Neural cell (in vitro differentiated cells): Measurements from ENCODE around the gene KSR2. TPM values are rescaled to one million over a fixed set of nuclear protein-coding genes. Genes with fewer than 3 reads are reported as not detected.

Experiments used
- H2AFZ ChIP-seq: fragments of 200-600, 300-800 bp; sonication (generic), shearing (Covaris generic); 2 replicates; pipeline ENCODE4 v1.6.0; 2014; ENCODE audit warnings: low read depth, mild to moderate bottlenecking, antibody characterized with exemption, low read length, moderate library complexity
- H3F3A ChIP-seq: fragments of 200-600 bp; shearing (Covaris generic); 2 replicates; pipeline ENCODE4 v1.6.1; 2016; ENCODE audit warnings: mild to moderate bottlenecking, moderate library complexity, mixed read lengths, antibody characterized with exemption, low read length; ENCODE audit not compliant: insufficient read depth, poor library complexity, severe bottlenecking
- H3K27ac ChIP-seq: fragments of 200-600, 300-800 bp; sonication (generic), shearing (Covaris generic); 2 replicates; pipeline ENCODE4 v1.5.1; 2014; ENCODE audit warnings: mild to moderate bottlenecking, low read length, moderate library complexity
- H3K27me3 ChIP-seq: fragments of 300-800, 200-600 bp; sonication (generic), shearing (Covaris generic); 2 replicates; pipeline ENCODE4 v1.6.0; 2014; ENCODE audit warnings: mild to moderate bottlenecking, low read depth, low read length, moderate library complexity; ENCODE audit not compliant: insufficient read depth
- H3K36me3 ChIP-seq: fragments of 300-800, 200-600 bp; sonication (generic), shearing (Covaris generic); 2 replicates; pipeline ENCODE4 v1.5.1; 2014; ENCODE audit warnings: mild to moderate bottlenecking, antibody characterized with exemption, low read length, moderate library complexity; ENCODE audit not compliant: insufficient read depth
- H3K4me2 ChIP-seq: fragments of 300-800, 200-600 bp; sonication (generic), shearing (Covaris generic); 2 replicates; pipeline ENCODE4 v1.6.0; 2014; ENCODE audit warnings: mild to moderate bottlenecking, low read length
- H3K4me3 ChIP-seq: fragments of 300-800, 200-600 bp; sonication (generic), shearing (Covaris generic); 2 replicates; pipeline ENCODE4 v1.5.1; 2014; ENCODE audit warnings: mild to moderate bottlenecking, low read length, moderate library complexity
- H3K79me2 ChIP-seq: fragments of 200-600 bp; shearing (Covaris generic); replicated peaks from 2 replicates; pipeline ENCODE4 v1.6.0; 2014; ENCODE audit warnings: mild to moderate bottlenecking, low read length, moderate library complexity; ENCODE audit not compliant: insufficient read depth
- H3K9ac ChIP-seq: fragments of 300-800, 200-600 bp; sonication (generic), shearing (Covaris generic); 2 replicates; pipeline ENCODE4 v1.6.1; 2016; ENCODE audit warnings: mild to moderate bottlenecking, low read length, mixed read lengths
- H3K9me2 ChIP-seq: fragments of 200-600 bp; shearing (Covaris generic); 2 replicates; pipeline ENCODE4 v1.6.1; 2016; ENCODE audit warnings: mild to moderate bottlenecking, low read length, mixed read lengths; ENCODE audit not compliant: insufficient read depth
- H3K9me3 ChIP-seq: fragments of 200-600, 300-800 bp; sonication (generic), shearing (Covaris generic); 2 replicates; pipeline ENCODE4 v1.6.1; 2016; ENCODE audit warnings: mild to moderate bottlenecking, mixed run types, low read length, moderate library complexity, mixed read lengths
- H4K20me1 ChIP-seq: fragments of 200-600 bp; shearing (Covaris generic); 2 replicates; pipeline ENCODE4 v1.6.1; 2016; ENCODE audit warnings: mild to moderate bottlenecking, mixed run types; ENCODE audit not compliant: insufficient read depth
- CTCF ChIP-seq: fragments of 450-650 bp; IDR thresholded peaks from 2 replicates; pipeline ENCODE4 v1.5.1; 2014; ENCODE audit warnings: antibody characterized with exemption, mild to moderate bottlenecking, moderate library complexity; ENCODE audit not compliant: poor library complexity, severe bottlenecking
- EP300 ChIP-seq: fragments of 450-650 bp; conservative IDR thresholded peaks from 2 replicates; pipeline ENCODE4 v1.6.1; 2014; ENCODE audit warnings: antibody characterized with exemption, mild to moderate bottlenecking, moderate library complexity; ENCODE audit not compliant: poor library complexity, severe bottlenecking
- EZH2 ChIP-seq: fragments of 200-600, 300-800 bp; shearing (Covaris generic), sonication (generic); IDR thresholded peaks from 2 replicates; pipeline ENCODE4 v1.6.1; 2014; ENCODE audit warnings: antibody characterized with exemption, low read length, borderline replicate concordance, mild to moderate bottlenecking; ENCODE audit not compliant: insufficient read depth, poor library complexity, severe bottlenecking
- MXI1 ChIP-seq: fragments of 450-650 bp; conservative IDR thresholded peaks from 2 replicates; pipeline ENCODE4 v1.6.1; 2014; ENCODE audit warnings: antibody characterized with exemption, mild to moderate bottlenecking; ENCODE audit not compliant: poor library complexity, severe bottlenecking
- POLR2AphosphoS5 ChIP-seq: IDR thresholded peaks from 2 replicates; pipeline ENCODE4 v1.6.1; 2012
- RAD21 ChIP-seq: fragments of 450-650 bp; conservative IDR thresholded peaks from 2 replicates; pipeline ENCODE4 v1.6.1; 2014; ENCODE audit warnings: antibody characterized with exemption, mild to moderate bottlenecking, moderate library complexity
- REST ChIP-seq: IDR thresholded peaks from 2 replicates; pipeline ENCODE4 v1.6.1; 2012; ENCODE audit warnings: borderline replicate concordance
- SMC3 ChIP-seq: fragments of 450-650 bp; conservative IDR thresholded peaks from 2 replicates; pipeline ENCODE4 v1.6.1; 2014; ENCODE audit warnings: antibody characterized with exemption, mild to moderate bottlenecking, moderate library complexity; ENCODE audit not compliant: poor library complexity
- TAF1 ChIP-seq: IDR thresholded peaks from 2 replicates; pipeline ENCODE4 v1.6.1; 2012; ENCODE audit warnings: low read depth
- polyA plus RNA-seq: library from polyadenylated mRNA; depleted of rRNA; stranded (reverse); fragments of >200 nt; gene quantifications from 2 replicates; pipeline ENCODE4 v1.2.3, GENCODE V29; 2014

KSR2 gene
- polyA plus RNA-seq, 1 donor from 2014 or later = 3.0 TPM

GRCh38 chr12:117774941-117775775 lies 193.6 kb downstream of the KSR2 start:
- H3K9me2 ChIP-seq = no peaks in the 10 kb centered on the region
- H3K79me2 ChIP-seq = no peaks in the 10 kb centered on the region
- no peaks in the 10 kb centered on the region for H3K27me3 ChIP-seq
- no peaks in the 10 kb centered on the region for H4K20me1 ChIP-seq
- no peaks in the 10 kb centered on the region for H3K9me3 ChIP-seq
- no peak overlapping the region for H3K27ac ChIP-seq
- H3K9ac ChIP-seq = no peak overlapping the region
- H3K4me2 ChIP-seq = no peak overlapping the region
- H3K36me3 ChIP-seq = no peaks in the 10 kb centered on the region
- no peak overlapping the region for H2AFZ ChIP-seq
- H3K4me3 ChIP-seq = no peak overlapping the region
- no peaks in the 10 kb centered on the region for H3F3A ChIP-seq
- TF ChIP-seq CTCF (no peak), EZH2 (no peak), EP300 (no peak), POLR2AphosphoS5 (no peak), MXI1 (no peak), TAF1 (no peak), REST (no peak)

GRCh38 chr12:117768860-117769259 lies 199.9 kb downstream of the KSR2 start:
- no peak for TF ChIP-seq MXI1
- no peak for TF ChIP-seq TAF1
- TF ChIP-seq CTCF = no peak
- no peak for TF ChIP-seq EP300
- no peak for TF ChIP-seq EZH2
- TF ChIP-seq REST = no peak
- no peak for TF ChIP-seq SMC3
- no peak for TF ChIP-seq RAD21
- H3K4me3 ChIP-seq = no peak overlapping the region
- no peak overlapping the region for H3K9ac ChIP-seq
- H3K9me3 ChIP-seq = no peaks in the 10 kb centered on the region
- no peaks in the 10 kb centered on the region for H3K36me3 ChIP-seq
- H3K4me2 ChIP-seq = no peak overlapping the region
- H4K20me1 ChIP-seq = no peaks in the 10 kb centered on the region
- H3K27ac ChIP-seq = no peak overlapping the region
- no peak overlapping the region for H2AFZ ChIP-seq
- no peaks in the 10 kb centered on the region for H3K27me3 ChIP-seq
- H3F3A ChIP-seq = no peaks in the 10 kb centered on the region
- no peaks in the 10 kb centered on the region for H3K79me2 ChIP-seq
- no peaks in the 10 kb centered on the region for H3K9me2 ChIP-seq
